Adrenal gland (tissue), 5 donors: ENCODE measurements around the gene SETBP1.

Experiments
- POLR2A ChIP-seq, 2 donors: fragments of 450-650 bp; IDR thresholded peaks; one replicate each; pipeline ENCODE4 v1.6.1; 2017; ENCODE audit warnings: antibody characterized with exemption in 2 of 2, mild to moderate bottlenecking in 2 of 2, moderate library complexity in 1 of 2
- TF ChIP-seq, protein P1 (sequence below), 6 experiments: fragments of 450-650 bp in 4 of 6; fragments of 200-600 bp in 2 of 6; sonication (generic) in 1 of 6; IDR thresholded peaks; 1 replicate in 5 of 6; 2 replicates in 1 of 6; pipeline versions ENCODE4 v1.5.1 to v1.8.0; 2016 to 2021; ENCODE audit warnings: antibody characterized with exemption in 6 of 6, mild to moderate bottlenecking in 2 of 6, moderate library complexity in 1 of 6
- donor health status: DM: no; HTN: no; CAD: no.

DNA sequence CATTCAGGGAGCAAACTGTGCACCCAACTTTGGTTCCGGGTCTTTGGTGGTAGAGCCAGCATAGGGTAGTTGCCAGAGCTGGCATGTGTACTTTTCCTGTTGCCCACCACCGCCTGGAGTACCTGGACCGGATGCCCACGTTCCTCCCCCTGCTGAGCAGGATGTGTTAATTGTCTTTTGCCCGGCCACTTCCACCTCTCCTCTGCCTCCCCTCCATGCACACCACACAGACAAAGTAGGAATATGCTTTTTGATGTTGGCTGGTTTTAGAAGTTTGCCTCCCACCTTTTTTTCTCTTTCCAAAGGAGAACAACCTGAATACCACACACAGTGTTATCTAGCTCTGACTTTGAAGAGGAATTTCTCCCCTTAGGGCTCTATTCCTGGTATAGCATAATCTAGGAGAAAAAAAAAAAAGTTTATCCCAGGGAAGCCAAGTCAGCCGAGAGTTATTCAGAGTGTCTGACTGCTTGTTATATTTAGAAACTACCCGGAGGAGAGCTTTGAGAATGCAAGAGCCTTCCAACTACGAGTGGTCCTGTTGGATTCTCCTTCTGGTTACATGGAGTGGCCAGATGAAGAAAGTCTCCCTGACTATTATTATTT is 111.9 kb downstream of the SETBP1 start:
- TF ChIP-seq, protein P1, sequence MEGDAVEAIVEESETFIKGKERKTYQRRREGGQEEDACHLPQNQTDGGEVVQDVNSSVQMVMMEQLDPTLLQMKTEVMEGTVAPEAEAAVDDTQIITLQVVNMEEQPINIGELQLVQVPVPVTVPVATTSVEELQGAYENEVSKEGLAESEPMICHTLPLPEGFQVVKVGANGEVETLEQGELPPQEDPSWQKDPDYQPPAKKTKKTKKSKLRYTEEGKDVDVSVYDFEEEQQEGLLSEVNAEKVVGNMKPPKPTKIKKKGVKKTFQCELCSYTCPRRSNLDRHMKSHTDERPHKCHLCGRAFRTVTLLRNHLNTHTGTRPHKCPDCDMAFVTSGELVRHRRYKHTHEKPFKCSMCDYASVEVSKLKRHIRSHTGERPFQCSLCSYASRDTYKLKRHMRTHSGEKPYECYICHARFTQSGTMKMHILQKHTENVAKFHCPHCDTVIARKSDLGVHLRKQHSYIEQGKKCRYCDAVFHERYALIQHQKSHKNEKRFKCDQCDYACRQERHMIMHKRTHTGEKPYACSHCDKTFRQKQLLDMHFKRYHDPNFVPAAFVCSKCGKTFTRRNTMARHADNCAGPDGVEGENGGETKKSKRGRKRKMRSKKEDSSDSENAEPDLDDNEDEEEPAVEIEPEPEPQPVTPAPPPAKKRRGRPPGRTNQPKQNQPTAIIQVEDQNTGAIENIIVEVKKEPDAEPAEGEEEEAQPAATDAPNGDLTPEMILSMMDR (IDR thresholded peaks at IDR 0.05) = no peak
- no peak for TF ChIP-seq POLR2A (IDR thresholded peaks at IDR 0.05)
